ENCODE results near the gene NTN1.

- TF ChIP-seq EZH2 (IDR thresholded peaks at IDR 0.05), result no peak
- no peak for TF ChIP-seq POLR2AphosphoS5 (IDR thresholded peaks at IDR 0.05; ENCODE audit: borderline replicate concordance, low read depth, low read length)
- no peak for TF ChIP-seq FOXP2 (optimal IDR thresholded peaks at IDR 0.05; ENCODE audit: control extremely low read depth, extremely low read length, insufficient read depth)
Observed at GRCh38 chr17:9249245-9249953, 228.1 kb downstream of the NTN1 start.
